ENCODE measurements around the gene IFNL3. TPM values are rescaled to one million over a fixed set of nuclear protein-coding genes. Genes with fewer than 3 reads are reported as not detected.
"Not testable (repeated sequence)": the region's sequence is repeated elsewhere in the genome, so short reads cannot be mapped to it uniquely, and the experiment has no call there.

IFNL3 gene
- total RNA-seq, 1 experiment from 2014 or later, result not detected

GRCh38 chr19:39275578-39275977, 30.8 kb upstream of the IFNL3 start:
- Histone ChIP-seq H2AFZ (ENCODE audit: low read length) (no peak overlapping the region), H3K36me3 (ENCODE audit: low read depth, low read length) (no peaks in the 10 kb centered on the region), H4K20me1 (ENCODE audit: low read length) (no peaks in the 10 kb centered on the region), H3K9ac (ENCODE audit: low read length) (no peak overlapping the region), H3K4me2 (ENCODE audit: low read length) (no peak overlapping the region), H3K79me2 (ENCODE audit: low read length) (no peaks in the 10 kb centered on the region), H3K4me1 (ENCODE audit: insufficient read depth, low read length) (no peaks in the 10 kb centered on the region), H3K9me3 (ENCODE audit: low read length) (no peaks in the 10 kb centered on the region), H3K27ac (ENCODE audit: low read length) (no peak overlapping the region), H3K27me3 (ENCODE audit: low read length) (no peaks in the 10 kb centered on the region), H3K9me2 (replicated peaks; ENCODE audit: low read length) (no peaks in the 10 kb centered on the region), H3K4me3 (ENCODE audit: low read length) (no peak overlapping the region), H3F3A (ENCODE audit: low read length, unreplicated experiment) (no peaks in the 10 kb centered on the region)
- BruUV-seq (replicated peaks), result no TSS peak
- intact Hi-C loops (cut with micrococcal nuclease), result no loop called here
- POLR2A ChIA-PET (ENCODE audit: unreplicated experiment), result no interaction called here
- TF ChIP-seq CTCF (conservative IDR thresholded peaks at IDR 0.05; ENCODE audit: low read depth, low read length) (no peak), EZH2 (IDR thresholded peaks at IDR 0.05; ENCODE audit: low read length, unreplicated experiment) (no peak), EZH2phosphoT487 (IDR thresholded peaks at IDR 0.05; ENCODE audit: borderline replicate concordance, low read length) (no peak)
- CTCF ChIA-PET, result no interaction called here
- DNase-seq (no peak), ATAC-seq (no peak)

DNA sequence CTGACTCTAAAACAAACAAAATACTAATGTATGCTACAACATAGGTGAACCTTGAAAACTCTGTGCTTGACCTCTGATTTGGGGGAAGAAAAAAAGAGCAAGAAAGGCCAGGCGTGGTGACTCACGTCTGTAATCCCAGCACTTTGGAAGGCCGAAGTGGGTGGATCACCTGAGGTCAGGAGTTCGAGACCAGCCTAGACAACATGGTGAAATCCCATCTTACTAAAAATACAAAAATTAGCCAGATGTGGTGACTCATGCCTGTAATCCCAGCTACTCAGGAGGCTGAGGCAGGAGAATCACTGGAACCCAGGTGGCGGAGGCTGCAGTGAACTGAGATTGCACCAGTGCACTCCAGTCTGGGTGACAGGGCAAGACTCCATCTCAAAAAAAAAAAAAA, 29.1 kb upstream of the IFNL3 start:
- H3K79me2 ChIP-seq (ENCODE audit: low read length); ATAC-seq; H3K9me3 ChIP-seq (ENCODE audit: low read length); DNase-seq; H3K4me1 ChIP-seq (ENCODE audit: insufficient read depth, low read length); H3K9ac ChIP-seq (ENCODE audit: low read length); H3K4me3 ChIP-seq (ENCODE audit: low read length); H3K27ac ChIP-seq (ENCODE audit: low read length); H3K9me2 ChIP-seq (replicated peaks; ENCODE audit: low read length); H3K36me3 ChIP-seq (ENCODE audit: low read depth, low read length); BruUV-seq (replicated peaks); POLR2A ChIA-PET (ENCODE audit: unreplicated experiment); intact Hi-C loops (cut with micrococcal nuclease); H3K4me2 ChIP-seq (ENCODE audit: low read length); H4K20me1 ChIP-seq (ENCODE audit: low read length); H2AFZ ChIP-seq (ENCODE audit: low read length); H3K27me3 ChIP-seq (ENCODE audit: low read length); CTCF ChIA-PET; H3F3A ChIP-seq (ENCODE audit: low read length, unreplicated experiment): not testable (repeated sequence)

GRCh38 chr19:39270036-39270871, 25.4 kb upstream of the IFNL3 start:
- no TSS peak for BruUV-seq (replicated peaks)
- ChIA-PET POLR2A (ENCODE audit: unreplicated experiment) (no interaction called here), CTCF (interaction anchor here (0.6 kb wide), 1 partner anchor 10 kb away, joined by 5 read pairs; no protein-coding TSS in a partner anchor)
- Histone ChIP-seq H4K20me1 (ENCODE audit: low read length) (no peaks in the 10 kb centered on the region), H3K4me3 (ENCODE audit: low read length) (no peak overlapping the region), H3K27me3 (ENCODE audit: low read length) (no peaks in the 10 kb centered on the region), H3K79me2 (ENCODE audit: low read length) (no peaks in the 10 kb centered on the region), H3K27ac (ENCODE audit: low read length) (no peak overlapping the region), H3K36me3 (ENCODE audit: low read depth, low read length) (no peaks in the 10 kb centered on the region), H3K9me3 (ENCODE audit: low read length) (no peaks in the 10 kb centered on the region), H2AFZ (ENCODE audit: low read length) (no peak overlapping the region), H3K9me2 (replicated peaks; ENCODE audit: low read length) (no peaks in the 10 kb centered on the region), H3F3A (ENCODE audit: low read length, unreplicated experiment) (no peaks in the 10 kb centered on the region), H3K9ac (ENCODE audit: low read length) (no peak overlapping the region), H3K4me2 (ENCODE audit: low read length) (no peak overlapping the region), H3K4me1 (ENCODE audit: insufficient read depth, low read length) (no peaks in the 10 kb centered on the region)
- ATAC-seq, result no peak
- intact Hi-C loops (cut with micrococcal nuclease), result no loop called here
- TF ChIP-seq EZH2 (IDR thresholded peaks at IDR 0.05; ENCODE audit: low read length, unreplicated experiment), result no peak
- TF ChIP-seq CTCF (conservative IDR thresholded peaks at IDR 0.05; ENCODE audit: low read depth, low read length), result no peak
- no peak for TF ChIP-seq EZH2phosphoT487 (IDR thresholded peaks at IDR 0.05; ENCODE audit: borderline replicate concordance, low read length)
- no peak for DNase-seq

GRCh38 chr19:39269369-39269768, 24.6 kb upstream of the IFNL3 start:
- H3K9ac ChIP-seq (ENCODE audit: low read length); H3K9me2 ChIP-seq (replicated peaks; ENCODE audit: low read length); H3K79me2 ChIP-seq (ENCODE audit: low read length); ATAC-seq; H3K36me3 ChIP-seq (ENCODE audit: low read depth, low read length); H2AFZ ChIP-seq (ENCODE audit: low read length); H3F3A ChIP-seq (ENCODE audit: low read length, unreplicated experiment); POLR2A ChIA-PET (ENCODE audit: unreplicated experiment); H3K27ac ChIP-seq (ENCODE audit: low read length); H3K4me3 ChIP-seq (ENCODE audit: low read length); H3K27me3 ChIP-seq (ENCODE audit: low read length); BruUV-seq (replicated peaks); H4K20me1 ChIP-seq (ENCODE audit: low read length); intact Hi-C loops (cut with micrococcal nuclease); H3K4me2 ChIP-seq (ENCODE audit: low read length); DNase-seq; H3K9me3 ChIP-seq (ENCODE audit: low read length); CTCF ChIA-PET; H3K4me1 ChIP-seq (ENCODE audit: insufficient read depth, low read length): not testable (repeated sequence)

DNA sequence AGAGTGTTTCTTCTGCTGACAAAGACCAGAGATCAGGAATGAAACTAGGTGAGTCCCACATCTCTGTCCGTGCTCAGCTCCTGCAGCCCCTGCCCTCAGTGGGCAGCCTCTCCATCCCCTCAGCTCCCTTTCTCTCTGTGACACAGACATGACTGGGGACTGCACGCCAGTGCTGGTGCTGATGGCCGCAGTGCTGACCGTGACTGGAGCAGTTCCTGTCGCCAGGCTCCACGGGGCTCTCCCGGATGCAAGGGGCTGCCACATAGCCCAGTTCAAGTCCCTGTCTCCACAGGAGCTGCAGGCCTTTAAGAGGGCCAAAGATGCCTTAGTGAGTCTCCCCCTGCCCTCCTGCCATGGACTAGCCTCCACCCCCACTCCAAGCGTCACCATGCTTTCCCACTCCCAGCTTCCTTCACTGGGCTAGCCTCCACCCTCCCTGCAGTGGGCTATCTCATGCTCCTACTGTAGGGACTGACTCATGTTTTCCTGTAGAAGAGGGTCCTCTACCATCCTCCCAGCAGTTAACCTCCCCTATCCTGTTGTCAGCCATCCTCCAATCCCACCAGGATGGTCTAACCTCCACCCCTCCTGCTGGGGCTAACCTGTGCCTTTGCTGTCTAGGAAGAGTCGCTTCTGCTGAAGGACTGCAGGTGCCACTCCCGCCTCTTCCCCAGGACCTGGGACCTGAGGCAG, 23.9 kb upstream of the IFNL3 start:
- H3K27me3 ChIP-seq (ENCODE audit: low read length); H3K9me2 ChIP-seq (replicated peaks; ENCODE audit: low read length); BruUV-seq (replicated peaks); H3K4me2 ChIP-seq (ENCODE audit: low read length); H3K9ac ChIP-seq (ENCODE audit: low read length); H2AFZ ChIP-seq (ENCODE audit: low read length); H3K79me2 ChIP-seq (ENCODE audit: low read length); DNase-seq; H3F3A ChIP-seq (ENCODE audit: low read length, unreplicated experiment); H3K36me3 ChIP-seq (ENCODE audit: low read depth, low read length); H3K4me3 ChIP-seq (ENCODE audit: low read length); H3K9me3 ChIP-seq (ENCODE audit: low read length); H4K20me1 ChIP-seq (ENCODE audit: low read length); H3K27ac ChIP-seq (ENCODE audit: low read length); H3K4me1 ChIP-seq (ENCODE audit: insufficient read depth, low read length); intact Hi-C loops (cut with micrococcal nuclease); ATAC-seq; POLR2A ChIA-PET (ENCODE audit: unreplicated experiment): not testable (repeated sequence)
- CTCF ChIA-PET, result interaction anchor here (0.6 kb wide), 1 partner anchor 59 kb away, joined by 7 read pairs; no protein-coding TSS in a partner anchor

Data from PC-3 (cell line).